Brain microvascular endothelial cell (primary cell): Measurements from ENCODE around the gene ZNF205.

Source experiments
- DNase-seq: peaks from one replicate; pipeline ENCODE4 v3.0.0-alpha.2; 2020
- H3K27ac ChIP-seq: fragments of 250-450 bp; sonication (Bioruptor Pico); 2 replicates; pipeline ENCODE4 v1.5.1; 2020; ENCODE audit warnings: mild to moderate bottlenecking, moderate library complexity
- H3K27me3 ChIP-seq: fragments of 250-450 bp; sonication (Bioruptor Pico); replicated peaks from 2 replicates; pipeline ENCODE4 v1.5.1; 2020; ENCODE audit warnings: mild to moderate bottlenecking
- H3K36me3 ChIP-seq: fragments of 250-450 bp; sonication (Bioruptor Pico); replicated peaks from 2 replicates; pipeline ENCODE4 v1.5.1; 2020; ENCODE audit warnings: mild to moderate bottlenecking
- H3K4me3 ChIP-seq: 2 replicates; pipeline ENCODE4 v1.5.1; 2011; ENCODE audit warnings: low read depth, mild to moderate bottlenecking, control low read depth, low read length, moderate library complexity
- CTCF ChIP-seq: IDR thresholded peaks from 2 replicates; pipeline ENCODE4 v1.5.1; 2011; ENCODE audit warnings: low read depth, mild to moderate bottlenecking, moderate library complexity, low read length, control low read depth, inconsistent platforms; ENCODE audit errors: missing control alignments
- in situ Hi-C: cut with HindIII; loops from 2 replicates; pipeline ENCODE4 v1.10.0; 2017; ENCODE audit warnings: low sequenced_read_pairs, low pct_ligation_motif_present

Gene ZNF205

GRCh38 chr16:3088450-3088849 lies 23.9 kb upstream of the ZNF205 start:
- in situ Hi-C loops = no loop called here
- Histone ChIP-seq H3K4me3 (no peak overlapping the region), H3K27me3 (peaks cover 6% of the 10 kb centered on the region), H3K36me3 (no peaks in the 10 kb centered on the region), H3K27ac (no peak overlapping the region)
- DNase-seq = no peak
- no peak for TF ChIP-seq CTCF

GRCh38 chr16:3088925-3089716 lies 23.3 kb upstream of the ZNF205 start:
- Histone ChIP-seq H3K27me3 (peaks cover 6% of the 10 kb centered on the region), H3K36me3 (no peaks in the 10 kb centered on the region), H3K27ac (no peak overlapping the region), H3K4me3 (no peak overlapping the region)
- no peak for DNase-seq
- in situ Hi-C loops = no loop called here
- TF ChIP-seq CTCF = no peak

- Histone ChIP-seq H3K27me3 (peaks cover 6% of the 10 kb centered on the region), H3K4me3 (no peak overlapping the region), H3K27ac (no peak overlapping the region), H3K36me3 (no peaks in the 10 kb centered on the region)
- no peak for DNase-seq
- in situ Hi-C loops = no loop called here
- TF ChIP-seq CTCF = no peak
These were observed 22.4 kb upstream of the ZNF205 start for GRCh38 chr16:3089717-3090592.

GRCh38 chr16:3091551-3091950 lies 20.8 kb upstream of the ZNF205 start:
- no peaks in the 10 kb centered on the region for H3K36me3 ChIP-seq
- TF ChIP-seq CTCF = no peak
- H3K27me3 ChIP-seq = peaks cover 6% of the 10 kb centered on the region
- H3K27ac ChIP-seq = no peak overlapping the region
- H3K4me3 ChIP-seq = no peak overlapping the region
- in situ Hi-C loops = no loop called here
- DNase-seq = no peak

GRCh38 chr16:3092501-3092941 lies 19.9 kb upstream of the ZNF205 start:
- no peak for DNase-seq
- Histone ChIP-seq H3K36me3 (no peaks in the 10 kb centered on the region), H3K27me3 (peaks cover 6% of the 10 kb centered on the region), H3K4me3 (no peak overlapping the region), H3K27ac (no peak overlapping the region)
- TF ChIP-seq CTCF = no peak
- in situ Hi-C loops = no loop called here
